ENCODE data around the gene MAPK4.

DNA sequence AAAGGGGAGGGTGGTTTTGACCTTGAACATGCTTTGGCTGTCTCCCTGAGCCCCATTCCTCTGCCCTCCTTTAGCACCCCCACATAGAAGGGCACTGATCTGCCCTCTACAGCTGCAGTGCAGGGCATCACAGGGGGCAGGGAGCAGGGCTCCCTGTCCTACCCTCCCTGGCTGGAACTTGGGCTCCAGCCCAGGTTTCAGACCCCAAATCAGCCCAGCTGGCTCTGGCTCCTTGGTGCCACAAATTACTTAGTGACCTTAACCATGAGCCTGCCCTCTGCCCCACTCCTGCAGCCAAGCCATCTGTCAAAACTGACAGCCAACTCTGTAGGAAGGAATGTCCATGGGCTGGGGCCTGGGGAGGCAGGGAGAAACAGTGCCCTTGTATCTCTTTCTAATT, 105.6 kb downstream of the MAPK4 start:
- TF ChIP-seq, protein P1, sequence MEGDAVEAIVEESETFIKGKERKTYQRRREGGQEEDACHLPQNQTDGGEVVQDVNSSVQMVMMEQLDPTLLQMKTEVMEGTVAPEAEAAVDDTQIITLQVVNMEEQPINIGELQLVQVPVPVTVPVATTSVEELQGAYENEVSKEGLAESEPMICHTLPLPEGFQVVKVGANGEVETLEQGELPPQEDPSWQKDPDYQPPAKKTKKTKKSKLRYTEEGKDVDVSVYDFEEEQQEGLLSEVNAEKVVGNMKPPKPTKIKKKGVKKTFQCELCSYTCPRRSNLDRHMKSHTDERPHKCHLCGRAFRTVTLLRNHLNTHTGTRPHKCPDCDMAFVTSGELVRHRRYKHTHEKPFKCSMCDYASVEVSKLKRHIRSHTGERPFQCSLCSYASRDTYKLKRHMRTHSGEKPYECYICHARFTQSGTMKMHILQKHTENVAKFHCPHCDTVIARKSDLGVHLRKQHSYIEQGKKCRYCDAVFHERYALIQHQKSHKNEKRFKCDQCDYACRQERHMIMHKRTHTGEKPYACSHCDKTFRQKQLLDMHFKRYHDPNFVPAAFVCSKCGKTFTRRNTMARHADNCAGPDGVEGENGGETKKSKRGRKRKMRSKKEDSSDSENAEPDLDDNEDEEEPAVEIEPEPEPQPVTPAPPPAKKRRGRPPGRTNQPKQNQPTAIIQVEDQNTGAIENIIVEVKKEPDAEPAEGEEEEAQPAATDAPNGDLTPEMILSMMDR (IDR thresholded peaks at IDR 0.05), result no peak
- TF ChIP-seq POLR2A (IDR thresholded peaks at IDR 0.05), result no peak

All from uterus (tissue), 2 donors.